BJ (cell line): ENCODE measurements around the gene FLYWCH2. TPM values are rescaled to one million over a fixed set of nuclear protein-coding genes. Genes with fewer than 3 reads are reported as not detected.

Experiments used
- CTCF ChIA-PET: fragments of 350-600 bp; formaldehyde crosslinking; extraction: SDS; loops from one replicate; lab custom pipeline; 2021; ENCODE audit warnings: antibody characterized with exemption, inconsistent platforms; lab: Yijun Ruan, JAX
- POLR2A ChIA-PET: fragments of 300-600 bp; sonication (Branson Sonifier 250); formaldehyde crosslinking; extraction: SDS; loops from one replicate; lab custom pipeline; 2021; ENCODE audit warnings: antibody characterized with exemption; lab: Charles Lee
- DNase-seq: peaks from one replicate; pipeline ENCODE4 v3.0.0-alpha.2; 2011; ENCODE audit warnings: low read depth
- H3K27me3 ChIP-seq: 2 replicates; pipeline ENCODE4 v1.6.0; 2011; ENCODE audit warnings: low read length; ENCODE audit not compliant: control insufficient read depth, insufficient read depth
- H3K36me3 ChIP-seq: 2 replicates; pipeline ENCODE4 v1.5.1; 2011; ENCODE audit warnings: low read length; ENCODE audit not compliant: control insufficient read depth, insufficient read depth
- H3K4me3 ChIP-seq: 2 replicates; pipeline ENCODE4 v1.5.1; 2011; ENCODE audit warnings: low read depth, mild to moderate bottlenecking, control low read depth, low read length
- CTCF ChIP-seq: IDR thresholded peaks from 2 replicates; pipeline ENCODE4 v1.5.1; 2011; ENCODE audit warnings: low read depth, mild to moderate bottlenecking, control low read depth, inconsistent platforms, low read length, moderate library complexity; ENCODE audit not compliant: insufficient read depth
- polyA plus RNA-seq: library from polyadenylated mRNA; depleted of rRNA; stranded (reverse); fragments of >200 nt; gene quantifications from 2 replicates; pipeline ENCODE4 v1.2.3, GENCODE V29; 2011

The FLYWCH2 gene
- polyA plus RNA-seq, 1 experiment = 39.9 TPM

GRCh38 chr16:2846511-2847310 is 36.3 kb upstream of the FLYWCH2 start:
- peak; percentile 32 for DNase-seq
- CTCF ChIA-PET = interaction anchor here (3.9 kb wide), 1 partner anchor 22 kb away, joined by 21 read pairs; no protein-coding TSS in a partner anchor
- H3K36me3 ChIP-seq = no peaks in the 10 kb centered on the region
- peaks cover 24% of the 10 kb centered on the region for H3K27me3 ChIP-seq
- TF ChIP-seq CTCF = no peak
- POLR2A ChIA-PET = no interaction called here
- H3K4me3 ChIP-seq = no peak overlapping the region

- TF ChIP-seq CTCF = no peak
- ChIA-PET CTCF (interaction anchor here (0.7 to 3.1 kb wide), 5 partner anchors 10 to 121 kb away, joined by 3 to 16 read pairs (median 3); no protein-coding TSS in a partner anchor), POLR2A (no interaction called here)
- H3K4me3 ChIP-seq = no peak overlapping the region
- peaks cover 20% of the 10 kb centered on the region for H3K27me3 ChIP-seq
- DNase-seq = no peak
- H3K36me3 ChIP-seq = no peaks in the 10 kb centered on the region
Measured at GRCh38 chr16:2848933-2849725, 33.9 kb upstream of the FLYWCH2 start.

GRCh38 chr16:2852003-2852730 is 30.8 kb upstream of the FLYWCH2 start:
- DNase-seq = no peak
- POLR2A ChIA-PET = no interaction called here
- Histone ChIP-seq H3K36me3 (no peaks in the 10 kb centered on the region), H3K4me3 (no peak overlapping the region), H3K27me3 (peaks cover 14% of the 10 kb centered on the region)
- no peak for TF ChIP-seq CTCF
- CTCF ChIA-PET = no interaction called here

GRCh38 chr16:2852731-2853507 is 30.1 kb upstream of the FLYWCH2 start:
- ChIA-PET POLR2A (no interaction called here), CTCF (interaction anchor here (1.5 to 4.8 kb wide), 3 partner anchors 14 to 25 kb away, joined by 3 to 25 read pairs (median 14); no protein-coding TSS in a partner anchor)
- TF ChIP-seq CTCF = no peak
- DNase-seq = no peak
- H3K4me3 ChIP-seq = no peak overlapping the region
- peaks cover 16% of the 10 kb centered on the region for H3K27me3 ChIP-seq
- H3K36me3 ChIP-seq = no peaks in the 10 kb centered on the region
